Osteocyte (in vitro differentiated cells): ENCODE measurements around the gene ISG15. TPM values are rescaled to one million over a fixed set of nuclear protein-coding genes. Genes with fewer than 3 reads are reported as not detected.

Experiments
- DNase-seq: peaks from one replicate; pipeline ENCODE4 v3.0.0; 2021; ENCODE audit warnings: mixed read lengths; ENCODE audit not compliant: unreplicated experiment; ENCODE audit errors: extremely low spot score
- H3K27ac Mint-ChIP-seq: one replicate; pipeline ENCODE4 v1.8.0; 2021; ENCODE audit warnings: mild to moderate bottlenecking, mixed read lengths; ENCODE audit not compliant: unreplicated experiment
- H3K27me3 Mint-ChIP-seq: one replicate; pipeline ENCODE4 v1.8.0; 2021; ENCODE audit warnings: mixed read lengths; ENCODE audit not compliant: unreplicated experiment
- H3K36me3 Mint-ChIP-seq: one replicate; pipeline ENCODE4 v1.8.0; 2021; ENCODE audit warnings: mixed read lengths; ENCODE audit not compliant: unreplicated experiment
- H3K4me1 Mint-ChIP-seq: one replicate; pipeline ENCODE4 v1.8.0; 2021; ENCODE audit warnings: mixed read lengths; ENCODE audit not compliant: unreplicated experiment
- H3K4me3 Mint-ChIP-seq: one replicate; pipeline ENCODE4 v1.8.0; 2021; ENCODE audit warnings: mild to moderate bottlenecking, moderate library complexity, mixed read lengths; ENCODE audit not compliant: unreplicated experiment
- H3K9me3 Mint-ChIP-seq: one replicate; pipeline ENCODE4 v1.8.0; 2021; ENCODE audit warnings: mixed read lengths; ENCODE audit not compliant: unreplicated experiment
- total RNA-seq: library from RNA; stranded (reverse); gene quantifications from 2 replicates; pipeline ENCODE4 v1.2.1, GENCODE V29; 2021
- TF ChIP-seq, protein P1 (sequence below): fragments of 200-600 bp; sonication (generic); IDR thresholded peaks from 2 replicates; pipeline ENCODE4 v1.5.0; 2021; ENCODE audit warnings: antibody characterized with exemption, mild to moderate bottlenecking, moderate library complexity

Gene ISG15
- total RNA-seq, 1 donor from 2014 or later = 30.6 TPM

DNA sequence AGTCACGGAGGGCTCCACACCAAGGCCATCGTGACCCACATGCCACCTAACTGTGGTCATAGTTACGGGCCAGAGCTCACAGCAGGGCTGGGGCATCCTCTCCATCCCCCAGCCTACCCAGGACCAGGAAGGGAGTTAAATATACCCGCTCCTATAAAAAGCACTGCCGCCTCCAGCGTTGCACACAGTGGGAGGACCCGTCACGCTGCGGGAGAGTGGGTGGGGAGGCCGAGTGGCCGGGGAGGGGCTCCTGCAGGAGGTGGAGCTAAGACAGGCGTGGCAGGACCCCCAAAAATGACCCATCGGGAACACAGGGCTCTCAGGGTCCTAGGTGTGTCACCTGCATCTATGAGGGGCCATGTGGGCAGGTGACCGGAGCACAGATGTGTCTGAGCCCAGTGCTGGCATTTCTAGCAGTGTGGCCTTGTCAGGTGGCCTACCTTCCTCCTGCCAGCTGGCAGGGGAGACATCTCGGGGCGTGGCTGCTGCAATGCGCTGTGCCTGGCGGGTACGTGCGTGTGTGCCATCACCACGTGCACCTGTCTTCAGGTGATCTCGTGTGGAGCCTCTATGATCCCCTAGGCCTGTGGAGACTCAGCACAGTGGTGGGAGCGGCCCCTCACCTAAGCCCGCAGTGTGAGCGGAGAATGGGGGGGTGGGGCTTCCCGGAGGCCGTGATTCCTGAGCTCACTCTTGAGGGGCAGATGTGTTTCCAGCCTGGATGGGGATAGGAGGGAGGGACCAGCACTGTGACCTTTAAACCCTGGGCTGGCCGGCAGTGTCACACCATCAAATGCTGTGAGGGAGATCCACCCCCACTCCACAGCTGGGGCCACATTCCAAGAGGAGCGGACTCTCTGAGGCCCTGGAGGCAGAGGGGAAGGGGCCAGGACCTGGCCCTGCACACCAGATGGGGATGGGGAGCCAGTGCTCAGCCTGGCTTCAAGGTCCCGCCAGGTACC is 24.4 kb downstream of the ISG15 start:
- Mint-ChIP-seq H3K4me1 (peaks cover 6% of the 10 kb centered on the region), H3K9me3 (no peaks in the 10 kb centered on the region), H3K4me3 (no peak overlapping the region), H3K36me3 (peaks cover 6% of the 10 kb centered on the region), H3K27me3 (no peaks in the 10 kb centered on the region), H3K27ac (no peak overlapping the region)
- no peak for DNase-seq
- TF ChIP-seq, protein P1, sequence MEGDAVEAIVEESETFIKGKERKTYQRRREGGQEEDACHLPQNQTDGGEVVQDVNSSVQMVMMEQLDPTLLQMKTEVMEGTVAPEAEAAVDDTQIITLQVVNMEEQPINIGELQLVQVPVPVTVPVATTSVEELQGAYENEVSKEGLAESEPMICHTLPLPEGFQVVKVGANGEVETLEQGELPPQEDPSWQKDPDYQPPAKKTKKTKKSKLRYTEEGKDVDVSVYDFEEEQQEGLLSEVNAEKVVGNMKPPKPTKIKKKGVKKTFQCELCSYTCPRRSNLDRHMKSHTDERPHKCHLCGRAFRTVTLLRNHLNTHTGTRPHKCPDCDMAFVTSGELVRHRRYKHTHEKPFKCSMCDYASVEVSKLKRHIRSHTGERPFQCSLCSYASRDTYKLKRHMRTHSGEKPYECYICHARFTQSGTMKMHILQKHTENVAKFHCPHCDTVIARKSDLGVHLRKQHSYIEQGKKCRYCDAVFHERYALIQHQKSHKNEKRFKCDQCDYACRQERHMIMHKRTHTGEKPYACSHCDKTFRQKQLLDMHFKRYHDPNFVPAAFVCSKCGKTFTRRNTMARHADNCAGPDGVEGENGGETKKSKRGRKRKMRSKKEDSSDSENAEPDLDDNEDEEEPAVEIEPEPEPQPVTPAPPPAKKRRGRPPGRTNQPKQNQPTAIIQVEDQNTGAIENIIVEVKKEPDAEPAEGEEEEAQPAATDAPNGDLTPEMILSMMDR = no peak

DNA sequence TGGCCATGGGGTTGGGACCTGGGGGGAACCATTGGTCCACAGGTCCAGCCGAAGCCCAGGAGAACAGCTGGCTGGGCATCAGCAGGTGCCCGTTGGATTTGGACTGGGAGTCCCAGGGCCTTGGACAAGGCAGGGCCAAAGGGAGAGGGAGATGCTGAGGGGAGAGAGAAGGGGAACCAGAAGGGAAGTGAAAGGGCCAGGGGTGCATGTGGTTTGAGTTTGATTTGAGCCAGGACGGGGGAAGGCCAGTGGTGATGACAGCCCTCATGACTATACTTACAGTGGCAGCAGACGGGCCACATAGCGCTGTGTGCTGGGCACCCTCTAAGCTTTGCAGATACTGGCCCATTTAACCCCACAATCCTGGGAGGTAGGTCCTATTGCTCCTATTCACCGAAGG is 25.4 kb downstream of the ISG15 start:
- H3K36me3 Mint-ChIP-seq = peaks cover 6% of the 10 kb centered on the region
- no peak overlapping the region for H3K4me3 Mint-ChIP-seq
- no peak for DNase-seq
- no peaks in the 10 kb centered on the region for H3K9me3 Mint-ChIP-seq
- H3K4me1 Mint-ChIP-seq = peaks cover 6% of the 10 kb centered on the region
- TF ChIP-seq, protein P1 = no peak
- no peak overlapping the region for H3K27ac Mint-ChIP-seq
- H3K27me3 Mint-ChIP-seq = no peaks in the 10 kb centered on the region

DNA sequence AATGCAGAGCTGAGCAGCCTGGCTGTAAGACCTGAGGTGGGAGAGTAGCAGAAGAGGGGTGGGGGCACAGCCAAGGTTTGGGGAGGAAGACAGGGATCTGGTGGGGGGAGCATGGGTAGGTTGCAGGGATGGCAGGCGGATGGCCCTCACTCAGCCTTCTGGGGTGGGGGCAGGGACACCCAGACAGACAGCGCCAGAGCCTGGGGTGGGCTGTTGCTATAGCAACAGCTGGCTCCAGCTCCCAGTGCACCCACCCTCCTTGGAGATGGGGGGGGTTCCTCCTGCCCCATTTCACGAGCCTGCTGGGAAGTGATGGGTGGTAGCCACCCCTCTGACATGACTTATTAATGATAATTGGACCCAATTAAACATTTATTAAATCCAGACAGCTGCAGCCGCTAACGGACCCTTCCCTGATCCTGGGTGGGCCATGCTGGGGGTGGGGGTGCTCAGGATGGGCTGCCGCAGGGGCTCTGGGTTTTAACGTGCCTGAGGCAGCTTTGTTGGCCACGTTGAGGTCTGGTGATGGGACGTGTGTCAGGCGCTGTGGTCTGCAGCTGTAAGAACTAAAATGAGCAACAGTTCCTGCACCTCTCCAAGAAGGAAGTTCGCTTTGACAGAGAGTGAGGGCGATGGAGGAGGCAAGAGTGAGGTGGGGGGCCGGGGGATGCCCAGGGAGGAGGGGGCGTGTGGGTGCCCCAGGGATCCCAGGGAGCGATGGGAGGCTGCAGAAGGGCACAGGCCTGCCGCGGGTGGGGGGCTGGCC is 26.0 kb downstream of the ISG15 start:
- H3K27ac Mint-ChIP-seq = no peak overlapping the region
- H3K9me3 Mint-ChIP-seq = no peaks in the 10 kb centered on the region
- H3K4me3 Mint-ChIP-seq = peak overlapping the region; percentile 19
- H3K27me3 Mint-ChIP-seq = no peaks in the 10 kb centered on the region
- DNase-seq = no peak
- peaks cover 6% of the 10 kb centered on the region for H3K36me3 Mint-ChIP-seq
- TF ChIP-seq, protein P1 = no peak
- H3K4me1 Mint-ChIP-seq = peaks cover 6% of the 10 kb centered on the region

DNA sequence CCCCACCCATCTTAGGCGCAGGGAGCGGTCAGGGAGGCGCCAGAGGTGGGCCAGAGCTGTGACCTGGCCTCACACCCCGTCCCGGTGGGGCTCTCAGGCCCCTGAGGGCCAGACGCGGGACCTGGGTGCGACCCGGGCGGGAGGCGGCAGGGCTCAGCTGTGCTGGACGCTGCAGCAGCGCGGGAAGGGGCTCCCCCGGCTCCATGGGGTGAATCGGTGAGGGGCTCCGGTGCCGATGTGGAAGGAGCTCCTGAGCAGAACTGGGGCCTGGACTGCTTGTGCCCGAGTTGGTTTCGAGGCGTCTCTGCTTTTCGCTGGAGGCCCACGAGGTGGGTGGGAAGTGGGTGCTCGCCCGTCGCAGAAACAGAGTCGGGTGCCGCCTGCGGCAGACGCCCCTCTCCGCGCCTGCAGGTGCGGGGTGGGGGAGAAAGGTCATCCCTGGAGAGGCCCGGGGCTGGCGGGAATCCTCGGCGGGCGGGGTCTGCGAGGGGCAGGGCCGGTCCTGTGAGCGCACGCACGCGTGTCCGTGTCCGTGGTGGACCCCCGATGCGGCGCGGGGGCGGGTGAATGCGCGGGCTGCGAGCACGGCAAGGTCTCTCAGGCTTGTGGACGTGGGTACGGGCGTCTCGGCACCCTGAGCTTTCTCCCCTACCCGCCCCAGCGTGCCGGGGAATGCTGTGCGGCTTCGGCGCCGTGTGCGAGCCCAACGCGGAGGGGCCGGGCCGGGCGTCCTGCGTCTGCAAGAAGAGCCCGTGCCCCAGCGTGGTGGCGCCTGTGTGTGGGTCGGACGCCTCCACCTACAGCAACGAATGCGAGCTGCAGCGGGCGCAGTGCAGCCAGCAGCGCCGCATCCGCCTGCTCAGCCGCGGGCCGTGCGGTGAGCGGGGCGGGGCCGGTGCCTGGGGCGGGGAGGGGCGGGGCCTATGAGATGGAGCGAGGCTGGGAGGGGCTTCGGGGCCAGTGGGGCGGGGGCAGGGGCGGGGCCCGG is 27.0 kb downstream of the ISG15 start:
- Mint-ChIP-seq H3K4me1 (peaks cover 6% of the 10 kb centered on the region), H3K36me3 (peaks cover 9% of the 10 kb centered on the region), H3K27me3 (no peaks in the 10 kb centered on the region), H3K27ac (no peak overlapping the region), H3K9me3 (no peaks in the 10 kb centered on the region), H3K4me3 (no peak overlapping the region)
- TF ChIP-seq, protein P1 = no peak
- no peak for DNase-seq
